Gastroesophageal sphincter (tissue), 2 donors: ENCODE data around the gene GRIK1.

Source experiments
- POLR2A ChIP-seq, 2 donors: fragments of 450-650 bp; IDR thresholded peaks; one replicate each; pipeline ENCODE4 v1.6.1; 2017; ENCODE audit warnings: antibody characterized with exemption in 2 of 2, mild to moderate bottlenecking in 2 of 2, moderate library complexity in 1 of 2
- POLR2AphosphoS5 ChIP-seq: sonication (generic); formaldehyde crosslinking; IDR thresholded peaks from one replicate; pipeline ENCODE4 v1.6.1; 2017; ENCODE audit warnings: antibody characterized with exemption

DNA sequence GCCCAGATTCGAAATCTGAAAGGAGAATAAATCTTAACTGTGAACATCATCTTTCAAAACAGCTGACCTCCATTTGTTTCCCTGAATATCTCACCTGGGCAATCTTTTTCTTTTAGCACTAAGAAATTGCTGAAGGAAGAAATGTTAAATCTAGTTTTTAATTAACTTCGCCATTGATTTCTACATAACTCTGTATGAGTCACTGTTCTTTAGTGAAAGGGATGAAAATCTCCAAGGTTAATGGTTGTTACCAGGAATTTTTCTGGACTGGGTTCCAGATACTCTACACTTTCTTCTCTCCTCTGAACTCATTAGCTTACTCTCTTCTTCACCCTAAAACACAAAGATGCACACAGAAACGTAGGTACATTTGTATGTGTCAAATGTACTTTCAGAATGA is 405.3 kb downstream of the GRIK1 start:
- no peak for TF ChIP-seq POLR2AphosphoS5
- TF ChIP-seq POLR2A (IDR thresholded peaks at IDR 0.05): no peak
